ENCODE results near the gene GMPPB.

Gene GMPPB

DNA sequence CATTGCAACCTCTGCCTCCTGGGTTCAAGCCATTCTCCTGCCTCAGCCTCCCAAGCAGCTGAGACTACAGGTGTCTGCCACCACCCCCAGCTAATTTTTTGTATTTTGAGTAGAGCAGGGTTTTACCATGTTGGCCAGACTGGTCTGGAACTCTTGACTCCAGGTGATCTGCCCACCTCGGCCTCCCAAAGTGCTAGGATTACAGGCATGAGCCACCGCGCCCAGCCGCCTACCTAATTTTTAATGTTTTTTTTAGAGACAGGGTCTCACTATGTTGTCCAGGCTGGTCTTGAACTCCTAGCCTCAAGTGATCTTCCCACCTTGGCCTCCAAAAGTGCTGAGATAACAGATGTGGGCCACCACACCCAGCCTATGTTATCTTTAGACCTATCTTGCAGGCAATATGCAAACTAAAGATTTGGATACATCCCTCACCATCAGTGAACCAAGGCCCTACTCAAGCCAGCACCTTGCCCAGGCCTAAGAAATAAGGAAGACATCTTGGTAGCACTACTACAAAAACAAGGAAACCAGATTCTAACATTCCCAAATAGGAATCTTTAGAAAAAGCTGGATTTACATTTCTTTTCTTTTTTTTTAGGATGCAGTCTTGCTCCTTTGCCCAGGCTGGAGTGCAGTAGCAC, 6.3 kb upstream of the GMPPB start:
- DNase-seq (ENCODE audit: low read depth): no peak

DNA sequence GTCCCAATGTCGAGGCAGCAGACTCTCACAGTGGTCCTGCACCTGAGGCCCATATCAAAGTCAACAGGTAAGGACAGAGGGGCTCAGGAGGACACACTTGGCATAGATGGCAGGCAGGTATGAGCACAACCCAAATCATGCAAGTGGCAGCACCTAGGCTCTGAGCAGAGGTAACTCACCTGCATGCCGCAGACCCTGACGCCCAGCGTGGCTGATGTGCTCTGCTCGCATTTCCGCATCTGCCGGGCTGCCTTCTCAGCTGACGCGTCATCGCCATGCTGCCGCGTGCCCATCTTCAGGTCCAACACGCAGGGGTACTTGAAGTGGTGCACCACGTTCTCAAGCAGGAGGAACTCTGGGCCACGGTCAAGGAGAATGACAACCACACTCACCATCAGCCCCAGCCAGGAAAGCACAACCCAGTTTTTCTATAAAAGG, 4.2 kb upstream of the GMPPB start:
- DNase-seq (ENCODE audit: low read depth): no peak

DNA sequence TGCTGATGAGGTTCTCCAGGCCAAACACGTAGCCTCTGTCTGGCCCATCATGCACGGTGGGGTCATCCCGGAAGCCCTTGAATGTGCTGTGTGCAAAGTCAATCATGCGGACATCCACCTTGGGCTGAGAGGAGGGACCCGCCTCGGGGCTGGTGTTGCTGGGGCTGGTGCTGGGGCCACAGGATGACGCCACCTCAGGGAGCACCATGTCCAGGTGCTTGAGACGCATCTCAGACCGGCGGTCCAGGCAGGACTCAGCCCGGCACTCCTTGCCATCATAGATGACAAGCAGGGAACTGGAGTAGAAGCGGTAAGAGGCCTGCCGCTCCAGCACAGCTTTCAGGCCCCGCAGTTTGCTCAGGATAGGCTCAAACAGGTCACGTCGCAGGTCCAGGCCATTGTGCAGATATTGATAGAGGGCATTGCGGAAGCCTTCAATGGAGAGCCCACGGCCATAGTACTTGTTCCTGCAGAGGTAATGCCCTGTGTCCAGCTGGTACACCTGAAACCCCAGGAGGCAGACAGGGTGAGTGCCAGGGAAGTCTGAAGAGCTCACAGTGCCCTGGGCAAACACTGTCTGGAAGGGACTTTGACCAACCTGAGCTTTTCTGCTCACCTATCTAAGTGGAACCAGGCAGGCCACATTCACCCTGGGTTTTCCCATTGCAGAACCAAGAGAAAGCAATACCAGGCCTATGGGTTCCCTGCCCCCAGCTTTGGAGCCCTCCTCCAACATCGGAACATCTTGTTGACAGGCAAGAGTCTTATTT, 3.6 kb upstream of the GMPPB start:
- DNase-seq (ENCODE audit: low read depth): no peak

DNA sequence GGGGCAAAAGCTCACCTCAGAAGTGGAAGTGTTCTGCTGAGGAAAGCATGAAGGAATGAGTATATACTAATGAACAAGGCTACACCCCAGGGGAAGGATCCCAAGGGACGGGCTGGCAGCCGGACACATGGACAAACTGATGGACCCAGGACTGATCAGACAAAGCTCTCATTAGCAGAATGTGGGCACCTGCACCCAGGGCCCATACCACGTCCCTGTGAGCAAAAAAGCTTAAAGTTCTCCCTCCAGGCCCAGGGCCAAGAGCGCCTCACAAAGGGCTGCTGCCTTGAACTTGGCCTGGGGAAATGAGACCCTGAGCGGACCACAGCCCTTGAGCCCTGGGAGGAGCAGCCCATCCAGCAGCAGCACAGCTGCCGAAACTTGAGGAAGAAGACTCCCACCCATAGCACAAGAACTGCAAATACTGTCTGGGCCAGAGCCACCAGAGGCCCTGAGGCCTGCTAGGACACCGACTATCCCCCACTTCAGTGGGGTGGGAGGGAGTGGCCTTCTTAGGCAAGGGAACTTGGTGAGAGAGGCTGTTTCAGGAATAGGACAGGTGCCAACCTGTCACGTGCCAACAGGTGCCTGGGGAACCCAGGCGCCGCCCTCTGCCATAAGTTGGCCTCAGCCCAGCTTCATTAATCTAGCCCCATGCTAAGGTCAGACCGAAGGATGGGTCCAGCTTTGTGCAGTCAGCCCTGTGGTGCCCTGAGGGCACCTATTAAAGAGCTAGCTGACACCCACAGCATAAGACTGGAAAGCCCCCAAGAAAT, 2.3 kb upstream of the GMPPB start:
- DNase-seq (ENCODE audit: low read depth): no peak

DNA sequence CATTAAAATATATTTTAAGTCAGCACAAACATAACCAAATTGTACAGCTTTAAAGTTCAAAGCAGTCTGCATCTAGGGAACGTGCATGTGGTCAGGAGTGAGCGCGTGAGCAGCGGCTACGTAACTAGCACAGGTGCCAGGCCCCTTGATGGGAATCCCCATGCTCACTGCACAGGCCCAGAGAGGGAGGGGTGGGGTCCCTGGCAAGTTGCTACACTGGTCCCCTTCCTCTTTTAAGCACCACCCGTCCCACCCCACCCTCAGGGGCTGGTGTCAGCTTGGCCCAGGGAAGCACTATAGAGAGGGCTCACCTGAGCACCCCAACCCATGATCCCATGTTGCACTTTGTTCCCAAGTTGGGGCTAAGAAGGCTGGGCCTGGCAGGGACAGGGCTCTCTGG, 835 bp upstream of the GMPPB start:
- DNase-seq (ENCODE audit: low read depth): peak; percentile 41

DNA sequence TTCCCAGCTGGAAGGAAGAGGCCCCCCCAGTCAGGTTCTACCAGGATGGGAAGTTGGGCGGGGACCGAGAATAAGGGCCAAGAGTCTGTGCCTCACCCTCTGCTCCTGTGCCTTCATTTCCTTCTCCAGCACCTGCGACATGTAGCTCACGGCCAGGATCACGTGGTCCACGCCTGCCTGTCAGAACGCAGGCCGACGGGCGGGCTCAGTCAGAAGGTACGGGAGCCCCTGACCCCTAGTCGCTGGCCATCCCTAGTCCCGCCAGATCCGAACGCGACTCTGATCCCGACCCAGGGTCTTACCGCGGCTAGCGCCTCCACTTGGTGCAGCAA, 489 bp downstream of the GMPPB start:
- DNase-seq (ENCODE audit: low read depth): peak; percentile 56

DNA sequence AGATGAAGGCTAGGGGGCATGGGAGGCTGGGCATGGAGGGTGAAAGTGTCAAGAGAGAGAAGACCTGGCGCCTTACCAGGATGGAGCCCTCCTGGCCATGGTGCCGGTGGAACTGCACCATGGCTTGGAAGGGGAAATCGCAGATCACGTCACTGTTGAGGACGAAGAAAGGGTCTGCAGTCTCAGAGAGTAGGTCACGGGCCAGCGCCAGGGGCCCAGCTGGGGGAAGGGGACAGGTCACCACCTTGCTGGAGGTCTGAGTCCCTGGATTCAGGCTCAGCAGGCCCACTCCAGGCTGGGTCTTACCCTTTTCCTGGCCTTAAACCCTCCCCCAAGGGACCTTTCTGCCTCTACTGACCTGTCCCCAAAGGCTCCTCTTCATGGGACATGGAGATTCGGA, 855 bp downstream of the GMPPB start:
- DNase-seq (ENCODE audit: low read depth): no peak

DNA sequence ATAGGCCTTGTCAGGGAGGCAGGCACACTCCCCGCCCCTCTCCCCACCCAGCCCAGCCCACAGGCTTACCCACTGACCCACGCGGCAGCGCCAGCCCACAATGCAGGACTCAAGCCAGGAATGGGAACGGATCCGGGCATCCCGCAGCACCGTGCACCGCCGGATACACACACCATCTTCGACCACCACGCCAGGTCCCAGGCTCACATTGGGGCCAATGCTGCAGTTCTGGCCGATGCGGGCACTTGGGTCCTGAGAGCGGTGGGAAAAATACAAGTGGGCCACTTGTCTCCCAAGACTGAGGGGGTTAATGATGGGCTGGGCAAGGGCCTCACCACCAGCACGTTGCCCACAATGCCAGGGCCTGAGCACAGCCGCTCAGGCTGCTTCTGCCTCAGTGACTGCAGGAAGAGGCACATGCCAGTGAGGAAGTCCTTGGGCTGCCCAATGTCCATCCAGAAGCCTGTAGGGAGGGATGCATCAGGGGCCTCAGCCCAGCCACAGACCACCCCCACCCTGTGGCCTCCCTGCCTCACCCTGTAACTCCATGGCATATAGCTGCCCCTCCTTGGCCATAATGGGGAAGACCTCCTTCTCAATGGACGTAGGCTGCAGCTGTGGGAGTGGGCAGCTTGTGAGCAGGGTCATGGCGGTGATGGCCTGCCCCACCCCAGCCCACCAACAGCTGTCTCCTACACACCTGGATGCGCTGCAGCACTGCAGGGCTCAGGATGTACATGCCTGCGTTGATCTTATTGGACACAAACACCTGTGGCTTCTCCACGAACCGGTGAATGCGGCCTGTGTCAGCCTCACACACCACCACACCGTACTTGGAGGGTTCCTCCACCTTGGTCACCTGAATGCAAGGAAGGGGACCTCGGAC, 1.6 kb downstream of the GMPPB start:
- DNase-seq (ENCODE audit: low read depth): no peak

DNA sequence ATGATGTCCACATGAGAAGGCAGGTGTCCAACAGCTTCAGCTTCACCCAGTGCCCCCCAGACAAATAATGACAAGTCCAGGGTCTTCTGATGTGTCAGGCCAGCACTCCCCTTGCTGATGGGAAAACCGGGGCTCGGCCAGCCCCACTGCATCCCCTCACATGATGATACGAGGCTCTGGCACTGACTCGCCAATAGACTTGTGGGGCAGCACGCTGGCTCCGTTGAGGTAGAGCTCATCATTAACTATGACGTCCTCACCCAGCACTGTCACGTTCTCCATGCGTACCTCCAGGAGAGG, 2.2 kb downstream of the GMPPB start:
- DNase-seq (ENCODE audit: low read depth): no peak

DNA sequence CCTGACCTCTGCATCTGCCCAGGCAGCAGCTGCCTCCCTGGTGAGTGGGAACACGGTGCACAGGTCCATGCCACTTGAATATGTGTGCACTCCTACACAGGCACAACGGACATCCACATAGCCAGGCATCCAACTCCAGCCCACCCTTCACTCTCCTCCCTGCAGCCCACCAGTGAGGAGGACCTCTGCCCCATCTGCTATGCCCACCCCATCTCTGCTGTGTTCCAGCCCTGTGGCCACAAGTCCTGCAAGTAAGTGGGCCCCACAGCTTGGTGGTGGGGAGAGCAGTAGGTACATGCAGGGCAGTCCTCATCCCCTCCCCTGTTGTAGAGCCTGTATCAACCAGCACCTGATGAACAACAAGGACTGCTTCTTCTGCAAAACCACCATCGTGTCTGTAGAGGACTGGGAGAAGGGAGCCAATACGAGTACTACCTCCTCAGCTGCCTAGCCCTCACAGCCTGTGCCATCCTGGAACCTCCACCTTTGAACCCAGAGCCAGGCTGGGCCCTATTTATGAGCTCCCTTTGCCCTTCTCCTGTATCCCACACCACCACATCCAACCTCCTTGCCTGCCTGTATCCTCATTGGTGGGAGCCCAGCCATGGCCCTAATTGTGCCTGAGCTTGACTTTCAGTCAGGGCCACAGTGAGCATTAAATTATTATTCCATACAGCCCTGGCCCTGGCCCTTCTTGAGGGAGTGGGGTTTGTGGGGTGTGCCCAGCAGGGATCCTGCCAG, 2.7 kb downstream of the GMPPB start:
- DNase-seq (ENCODE audit: low read depth): no peak

DNA sequence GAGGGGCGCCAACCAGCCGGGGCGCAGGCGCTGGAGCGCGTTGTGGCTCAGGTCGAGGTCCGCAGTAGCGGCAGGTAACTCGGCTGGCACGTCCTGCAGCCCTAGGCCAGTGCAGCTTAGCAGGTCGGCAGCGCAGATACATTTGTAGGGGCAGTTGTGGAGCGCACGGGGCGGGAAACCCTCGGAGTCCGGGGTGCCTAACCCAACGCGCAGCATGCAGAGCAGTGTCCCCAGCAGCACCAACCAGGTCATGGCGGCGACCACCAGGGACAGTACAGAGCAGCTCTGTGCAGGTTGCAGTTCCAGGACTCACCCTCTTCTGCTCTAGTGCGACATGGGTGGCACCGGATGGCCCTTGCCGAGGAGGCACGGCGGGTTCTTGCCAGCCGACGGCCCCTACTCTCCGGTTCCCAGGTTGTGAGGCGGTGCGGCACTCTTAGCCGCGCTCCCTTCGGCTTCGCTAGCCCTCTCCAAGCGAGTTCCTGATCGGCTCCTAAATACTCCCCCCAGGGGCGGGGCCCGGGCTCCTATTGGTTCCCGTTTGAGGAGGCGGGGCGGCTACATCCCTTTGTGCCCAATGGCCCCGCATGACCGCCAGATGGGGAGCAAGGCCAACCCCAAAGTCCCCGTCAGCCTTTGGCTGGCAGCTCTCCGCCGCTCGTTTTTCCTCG, 4.4 kb downstream of the GMPPB start, which contains the start of gene AMIGO3:
AMIGO3 (minus strand) TSS at position 471 of the 671 bp plus-strand sequence; CDS start at position 252, 219 bp downstream.
- peak; percentile 86 for DNase-seq (ENCODE audit: low read depth)

DNA sequence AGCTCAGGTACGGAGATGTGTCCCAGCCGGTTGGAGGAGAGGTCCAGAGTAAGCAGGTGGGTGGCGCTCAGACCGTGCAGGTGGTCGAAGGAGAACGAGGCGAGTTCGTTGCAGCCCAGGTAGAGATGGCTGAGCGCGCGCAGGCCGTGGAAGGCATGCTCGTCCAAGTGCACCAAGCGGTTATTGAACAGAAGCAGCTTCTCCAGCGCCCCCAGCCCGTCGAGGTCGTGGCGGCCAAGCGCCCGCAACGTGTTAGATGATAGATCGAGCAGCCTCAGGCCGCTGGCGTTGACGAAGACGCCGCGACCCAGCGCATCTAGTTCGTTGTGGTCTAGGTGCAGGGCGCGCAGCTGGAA, 4.9 kb downstream of the GMPPB start:
- DNase-seq (ENCODE audit: low read depth): no peak

DNA sequence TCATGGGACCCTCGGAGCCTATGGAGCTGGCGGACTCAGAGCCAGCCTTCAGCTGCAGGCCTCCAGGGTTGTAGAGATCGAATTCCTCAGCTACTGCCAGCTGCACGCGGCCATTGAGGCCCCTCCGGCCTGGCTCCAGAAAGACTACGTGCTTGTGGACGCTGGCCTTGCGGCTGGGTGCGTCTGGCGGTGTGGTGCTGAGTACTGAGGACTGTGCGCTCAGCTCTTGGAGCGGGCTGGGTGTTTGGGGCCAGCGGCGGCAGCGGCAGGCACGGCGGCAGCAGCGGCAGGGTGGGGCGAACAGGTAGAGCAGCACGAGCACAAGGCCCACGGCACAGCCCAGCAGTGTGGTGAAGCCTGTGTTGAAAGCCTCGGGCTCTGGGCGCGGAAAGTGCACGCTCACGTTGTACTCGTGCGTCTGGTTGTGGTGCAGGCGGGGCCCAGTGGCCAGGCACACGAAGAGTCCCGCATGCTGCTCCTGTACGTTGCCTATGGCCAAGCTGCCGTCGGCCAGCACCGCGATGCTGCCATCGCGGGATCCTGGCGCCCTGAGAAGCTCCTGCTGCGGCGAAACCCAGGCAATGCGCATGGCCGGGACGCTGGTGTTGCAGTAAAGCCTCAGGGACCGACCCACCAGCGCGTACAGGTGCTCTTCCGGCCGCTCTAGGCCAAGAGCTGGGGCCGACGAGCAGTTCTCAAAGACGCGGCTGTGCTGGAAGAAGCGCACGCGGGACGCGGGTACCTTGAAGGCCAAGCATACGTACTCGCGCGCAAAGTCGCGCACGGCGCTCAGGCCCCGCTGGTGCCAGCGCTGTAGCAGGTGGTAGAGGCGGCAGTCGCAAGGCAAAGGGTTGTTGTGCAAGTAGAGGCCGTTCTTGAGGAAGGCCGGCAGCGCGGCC, 5.5 kb downstream of the GMPPB start:
- no peak for DNase-seq (ENCODE audit: low read depth)

DNA sequence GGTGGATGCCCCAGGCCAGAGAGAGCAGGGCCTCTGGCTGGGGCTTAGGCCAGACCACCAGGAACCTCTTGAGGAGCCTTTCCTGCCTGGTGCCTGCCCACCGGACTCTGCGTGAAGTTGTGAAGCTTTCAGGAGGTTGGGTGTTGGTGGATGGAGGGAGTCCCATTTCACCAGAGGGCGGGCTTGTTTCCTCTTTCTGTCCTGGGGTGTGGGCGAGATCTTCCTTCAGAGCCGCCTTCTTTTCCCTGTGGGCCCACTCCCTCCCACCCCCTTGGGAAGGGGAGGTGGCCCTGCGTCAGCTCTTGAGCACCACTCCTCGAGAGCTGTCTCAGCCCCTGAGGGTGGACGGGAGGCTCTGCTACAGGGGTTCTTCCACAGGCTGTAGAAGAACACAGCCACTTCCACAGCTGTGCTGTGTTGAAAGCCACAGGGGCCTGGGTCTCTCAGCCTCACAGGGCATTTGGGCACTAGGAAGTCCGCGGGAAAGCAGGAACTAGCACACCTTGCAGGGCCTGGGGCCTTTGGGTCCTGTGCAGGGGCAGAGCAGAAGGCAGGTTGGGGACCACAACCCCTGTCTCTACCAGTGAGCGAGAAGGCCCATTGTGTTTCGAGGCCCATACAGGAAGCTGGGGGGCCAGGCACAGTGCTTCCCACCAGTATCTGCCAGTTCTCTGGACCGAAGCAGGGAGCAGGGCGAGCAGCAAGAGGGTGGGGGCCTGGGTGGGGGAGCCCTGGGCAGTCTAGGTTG, 6.4 kb downstream of the GMPPB start:
- no peak for DNase-seq (ENCODE audit: low read depth)

DNA sequence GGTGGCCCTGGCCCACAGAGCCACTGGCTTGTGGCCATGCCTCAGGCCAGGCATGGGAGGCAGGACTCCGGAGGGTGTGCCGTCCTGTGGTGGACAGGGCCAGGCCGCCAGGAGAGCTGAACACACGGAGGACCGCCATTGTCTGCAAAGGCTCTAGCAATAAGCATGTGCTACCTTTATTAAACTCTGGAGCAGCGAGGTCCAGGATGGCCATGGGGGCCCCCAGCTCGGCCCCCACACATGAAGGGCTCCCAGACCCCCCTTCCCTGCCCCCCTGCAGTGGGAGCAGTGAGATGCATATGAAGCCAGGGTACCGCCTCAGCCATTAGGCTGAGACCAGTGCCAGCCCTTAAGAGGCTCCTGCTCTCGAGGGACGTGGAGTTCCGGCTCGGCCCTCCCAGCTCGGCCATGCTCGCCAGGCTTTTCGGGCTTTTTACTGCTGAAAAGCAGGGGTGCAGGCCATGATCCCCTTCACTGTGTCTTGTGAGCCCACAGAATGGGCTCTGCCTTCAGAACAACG, 7.0 kb downstream of the GMPPB start:
- DNase-seq (ENCODE audit: low read depth): no peak

DNA sequence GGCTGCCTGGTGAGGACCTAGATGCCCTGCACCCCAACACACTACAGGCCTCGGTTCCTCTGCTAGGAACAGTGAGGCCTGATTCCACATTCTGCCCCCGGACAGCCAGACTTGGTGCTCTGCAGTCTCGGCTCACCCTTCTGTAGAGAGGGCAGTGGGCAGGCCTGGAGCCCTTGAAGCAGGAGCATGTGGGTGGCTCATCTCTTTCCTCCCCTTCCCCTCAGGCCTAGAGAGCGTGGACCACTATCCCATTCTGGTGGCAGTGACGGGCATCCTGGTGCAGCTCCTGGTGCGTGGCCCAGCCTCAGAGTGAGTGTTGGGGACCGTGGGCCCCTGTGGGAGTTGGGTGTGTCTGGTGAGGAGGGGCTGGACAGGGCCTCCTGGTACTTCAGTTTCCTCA, 7.6 kb downstream of the GMPPB start:
- DNase-seq (ENCODE audit: low read depth): no peak

DNA sequence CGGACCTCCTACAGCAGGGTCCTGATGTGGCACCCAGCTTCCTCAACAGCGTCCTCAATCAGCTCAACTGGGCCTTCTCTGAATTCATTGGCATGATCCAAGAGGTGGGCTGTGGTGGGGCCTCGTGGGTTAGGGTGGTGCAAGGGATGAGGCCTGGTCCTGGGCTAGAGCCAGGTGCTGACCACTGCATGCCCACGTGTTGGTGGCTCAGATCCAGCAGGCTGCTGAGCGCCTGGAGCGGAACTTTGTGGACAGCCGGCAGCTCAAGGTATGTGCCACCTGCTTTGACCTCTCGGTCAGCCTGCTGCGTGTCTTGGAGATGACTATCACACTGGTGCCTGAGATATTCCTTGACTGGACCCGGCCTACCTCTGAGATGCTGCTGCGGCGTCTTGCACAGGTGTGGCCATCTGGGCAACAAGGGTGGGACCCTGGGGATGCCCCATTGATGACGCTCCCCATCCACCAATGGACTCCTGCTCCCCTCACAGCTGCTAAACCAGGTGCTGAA, 8.1 kb downstream of the GMPPB start:
- DNase-seq (ENCODE audit: low read depth): no peak

DNA sequence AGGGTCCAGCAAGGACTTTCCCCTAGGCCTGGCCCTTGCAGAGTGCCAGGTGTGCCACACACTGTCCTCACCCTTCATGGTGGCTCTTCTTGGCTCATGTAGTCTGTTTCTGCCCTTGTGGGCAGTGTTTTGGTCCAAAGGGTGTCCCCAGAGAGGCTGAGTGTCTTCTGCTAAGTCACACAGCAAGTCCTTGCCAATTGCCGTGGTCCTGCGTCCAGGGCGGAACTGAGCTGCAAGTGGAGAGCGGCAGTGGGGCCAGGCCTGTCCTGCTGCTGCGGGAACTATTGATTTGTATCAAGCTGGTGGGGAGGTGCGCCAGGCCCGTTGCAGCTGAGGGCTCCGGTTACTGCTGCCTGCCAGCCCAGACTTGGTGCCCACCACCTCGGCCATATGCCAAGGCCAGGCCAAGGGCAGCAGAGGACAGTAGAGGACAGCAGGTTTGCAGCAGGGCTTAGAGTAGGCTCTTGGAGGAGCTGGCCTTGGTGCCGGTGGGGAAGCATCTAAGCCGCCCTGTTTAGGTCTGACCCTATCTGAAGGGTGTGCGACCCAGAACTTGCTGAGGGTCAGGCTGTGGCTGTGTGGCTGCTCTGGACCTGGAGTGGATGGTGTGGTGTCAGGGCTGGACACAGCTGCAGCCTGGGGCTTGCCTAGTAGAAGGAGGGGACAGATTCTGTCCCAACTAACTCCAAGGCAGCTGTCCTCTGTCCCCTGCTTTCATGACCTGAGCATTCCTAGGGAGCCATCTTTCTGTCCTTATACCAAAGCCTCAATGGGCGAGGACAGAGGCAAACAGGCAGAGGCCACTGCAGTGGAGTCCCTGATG, 8.8 kb downstream of the GMPPB start:
- no peak for DNase-seq (ENCODE audit: low read depth)
